ENCODE results near the gene DBN1.

DNA sequence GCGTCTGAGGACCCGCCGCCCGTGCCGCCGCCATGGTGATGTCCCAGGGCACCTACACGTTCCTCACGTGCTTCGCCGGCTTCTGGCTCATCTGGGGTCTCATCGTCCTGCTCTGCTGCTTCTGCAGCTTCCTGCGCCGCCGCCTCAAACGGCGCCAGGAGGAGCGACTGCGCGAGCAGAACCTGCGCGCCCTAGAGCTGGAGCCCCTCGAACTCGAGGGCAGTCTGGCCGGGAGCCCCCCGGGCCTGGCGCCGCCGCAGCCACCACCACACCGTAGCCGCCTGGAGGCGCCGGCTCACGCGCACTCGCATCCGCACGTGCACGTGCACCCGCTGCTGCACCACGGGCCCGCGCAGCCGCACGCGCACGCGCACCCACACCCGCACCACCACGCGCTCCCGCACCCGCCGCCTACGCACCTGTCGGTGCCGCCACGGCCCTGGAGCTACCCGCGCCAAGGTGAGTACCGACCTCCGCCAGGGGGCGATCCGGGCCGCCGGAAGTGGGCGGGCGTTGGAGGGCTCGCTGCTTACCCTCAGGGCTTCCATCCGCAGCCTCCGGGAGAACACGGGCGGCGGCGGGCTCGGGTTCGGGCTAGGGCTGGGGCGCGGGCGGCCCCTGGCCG, 18.3 kb downstream of the DBN1 start:
- no peak for TF ChIP-seq POLR2A (IDR thresholded peaks at IDR 0.05; ENCODE audit: low read depth, low read length)
- TF ChIP-seq, protein P1, sequence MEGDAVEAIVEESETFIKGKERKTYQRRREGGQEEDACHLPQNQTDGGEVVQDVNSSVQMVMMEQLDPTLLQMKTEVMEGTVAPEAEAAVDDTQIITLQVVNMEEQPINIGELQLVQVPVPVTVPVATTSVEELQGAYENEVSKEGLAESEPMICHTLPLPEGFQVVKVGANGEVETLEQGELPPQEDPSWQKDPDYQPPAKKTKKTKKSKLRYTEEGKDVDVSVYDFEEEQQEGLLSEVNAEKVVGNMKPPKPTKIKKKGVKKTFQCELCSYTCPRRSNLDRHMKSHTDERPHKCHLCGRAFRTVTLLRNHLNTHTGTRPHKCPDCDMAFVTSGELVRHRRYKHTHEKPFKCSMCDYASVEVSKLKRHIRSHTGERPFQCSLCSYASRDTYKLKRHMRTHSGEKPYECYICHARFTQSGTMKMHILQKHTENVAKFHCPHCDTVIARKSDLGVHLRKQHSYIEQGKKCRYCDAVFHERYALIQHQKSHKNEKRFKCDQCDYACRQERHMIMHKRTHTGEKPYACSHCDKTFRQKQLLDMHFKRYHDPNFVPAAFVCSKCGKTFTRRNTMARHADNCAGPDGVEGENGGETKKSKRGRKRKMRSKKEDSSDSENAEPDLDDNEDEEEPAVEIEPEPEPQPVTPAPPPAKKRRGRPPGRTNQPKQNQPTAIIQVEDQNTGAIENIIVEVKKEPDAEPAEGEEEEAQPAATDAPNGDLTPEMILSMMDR (IDR thresholded peaks at IDR 0.05; ENCODE audit: extremely low read depth in 1 of 2, insufficient read depth in 1 of 2, low read depth in 1 of 2, low read length in 2 of 2): peak; percentile 63 to 73
- no peak for TF ChIP-seq EZH2 (IDR thresholded peaks at IDR 0.05; ENCODE audit: borderline replicate concordance, low read depth, low read length, severe bottlenecking)
- peak; percentile 82 for TF ChIP-seq POLR2AphosphoS5 (IDR thresholded peaks at IDR 0.05; ENCODE audit: insufficient read depth, low read depth, low read length)
- TF ChIP-seq MAX (IDR thresholded peaks at IDR 0.05; ENCODE audit: insufficient read depth, insufficient read length): peak; percentile 31
